Renal pelvis (tissue), 4 donors: Measurements from ENCODE around the gene CLMN. TPM values are rescaled to one million over a fixed set of nuclear protein-coding genes. Genes with fewer than 3 reads are reported as not detected.

Experiments used
- DNase-seq: peaks from one replicate; pipeline ENCODE4 v3.0.0-alpha.2; 2013
- polyA plus RNA-seq, 3 donors: library from polyadenylated mRNA; unstranded; fragments of 120-200 nt; gene quantifications; one replicate each; pipeline ENCODE4 v1.2.1, GENCODE V29; 2013; ENCODE audit not compliant: insufficient read length in 3 of 3

CLMN gene
- polyA plus RNA-seq, 3 donors: 18.2 to 41.5 (median 30.6) TPM

DNA sequence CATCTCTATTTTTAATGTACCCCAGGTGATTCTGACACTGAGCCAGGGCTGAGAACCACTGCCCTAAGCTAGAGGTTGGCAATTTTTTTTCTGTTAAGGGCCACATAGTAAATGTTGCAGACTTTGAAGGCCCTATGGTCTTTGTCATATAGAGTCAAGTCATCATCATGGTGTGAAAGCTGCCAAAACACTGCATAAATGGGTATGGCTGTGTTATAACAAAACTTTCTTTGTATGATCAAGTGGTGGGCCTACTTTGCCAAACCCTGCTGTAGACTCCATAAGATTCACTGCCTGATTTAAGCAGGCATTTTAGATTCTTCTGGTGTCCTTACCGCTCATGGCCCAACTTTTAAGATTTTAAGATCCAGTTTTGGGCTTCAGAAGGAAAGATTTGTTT, 76.8 kb downstream of the CLMN start:
- DNase-seq: no peak

DNA sequence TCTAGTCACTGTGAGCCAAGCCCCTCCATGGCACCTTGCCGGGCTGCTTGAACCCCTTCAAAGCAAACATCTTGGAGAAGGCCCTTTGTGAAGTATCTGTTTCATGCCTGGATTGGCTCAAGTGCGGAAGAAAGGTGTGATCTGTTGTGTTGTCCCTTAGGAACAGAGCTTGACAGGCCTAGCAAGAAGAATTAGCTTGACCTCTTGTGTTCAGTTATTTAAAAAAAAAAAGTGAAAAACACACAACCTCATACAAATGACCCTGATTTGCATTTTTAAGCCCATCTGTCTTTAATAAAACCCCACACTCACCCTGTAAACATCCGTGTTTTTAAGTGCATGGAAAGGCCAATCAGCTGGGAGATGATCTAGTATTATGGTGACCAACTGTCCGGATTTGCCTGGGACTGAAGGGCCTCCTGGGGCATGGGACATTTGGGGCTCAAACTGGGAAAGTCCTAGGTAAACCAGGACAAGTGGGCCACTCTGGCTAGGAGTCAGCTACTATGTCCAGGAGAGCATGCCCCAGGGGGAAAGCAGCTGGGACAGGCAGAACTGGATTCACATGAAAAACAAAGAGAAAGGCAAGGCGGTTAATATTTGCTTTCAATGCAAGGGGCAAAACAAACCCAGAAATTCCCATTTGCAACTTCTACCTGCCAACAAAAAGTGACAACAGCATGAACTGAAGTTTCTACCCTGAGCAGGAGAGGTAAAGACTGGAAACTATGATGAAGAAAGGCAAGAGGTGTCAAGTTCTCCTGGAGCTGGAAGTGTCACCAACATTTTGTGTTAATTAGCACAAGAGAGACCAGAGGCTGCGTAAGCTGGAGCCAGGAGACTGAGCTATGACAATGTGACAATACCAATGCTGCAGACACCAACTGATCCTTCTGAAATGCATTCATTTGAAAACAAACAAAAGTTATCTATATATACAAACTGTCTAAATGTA, 78.6 kb downstream of the CLMN start:
- no peak for DNase-seq

DNA sequence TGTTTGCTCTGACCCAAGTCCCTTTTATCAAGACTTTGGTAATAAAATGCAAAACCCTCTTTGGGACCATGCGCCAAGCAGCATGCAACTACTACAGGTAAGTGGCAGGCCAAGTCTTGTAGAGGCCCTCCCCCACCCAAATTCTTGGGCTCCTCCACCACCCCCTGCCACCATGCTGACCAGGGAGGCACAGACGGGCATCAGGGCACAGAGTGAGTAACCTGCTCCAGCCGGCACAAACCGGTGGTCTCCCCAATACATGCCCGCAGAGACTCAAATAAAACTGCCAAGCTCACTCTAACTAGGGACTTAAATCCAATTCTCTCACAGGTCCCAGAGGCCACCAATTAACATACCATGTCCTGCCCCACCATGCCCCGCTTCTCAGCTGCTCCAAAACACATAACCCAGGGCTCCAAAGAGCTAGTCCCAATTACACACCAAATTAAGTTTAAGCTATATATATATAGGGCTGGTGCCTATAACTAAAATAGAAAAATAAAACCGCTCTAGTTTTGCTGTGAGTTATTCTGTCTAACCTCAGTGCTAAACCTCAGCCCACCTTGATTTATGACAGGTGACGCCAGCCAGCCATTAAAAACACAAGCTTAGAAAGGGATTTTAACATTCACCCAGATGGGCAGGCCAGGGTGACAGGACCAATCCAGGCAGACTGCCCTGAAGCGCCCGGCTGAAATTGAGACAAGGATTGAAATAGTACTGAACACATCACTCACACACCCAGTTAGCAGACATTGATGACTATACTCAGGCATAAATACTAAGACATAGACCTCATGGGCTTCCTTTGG, 81.0 kb downstream of the CLMN start:
- no peak for DNase-seq

DNA sequence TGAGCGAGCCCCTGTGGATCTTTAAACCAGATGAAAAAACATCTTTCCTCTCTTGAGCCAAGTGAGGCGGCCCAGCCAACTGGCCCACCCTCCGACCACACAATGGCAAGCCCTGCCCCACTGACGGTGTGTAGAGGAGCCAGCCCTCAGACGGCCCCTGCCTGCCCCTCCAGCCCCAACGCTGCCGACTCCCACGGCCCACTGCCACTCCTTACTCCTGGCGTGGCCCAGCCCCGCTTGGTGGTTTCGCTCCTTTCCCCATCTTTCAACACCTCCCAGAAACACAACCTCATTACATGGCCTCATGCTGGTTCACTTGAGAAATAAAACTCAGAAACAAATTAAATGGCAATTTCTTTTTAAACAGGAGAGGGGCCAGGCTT, 81.8 kb downstream of the CLMN start:
- DNase-seq: no peak

DNA sequence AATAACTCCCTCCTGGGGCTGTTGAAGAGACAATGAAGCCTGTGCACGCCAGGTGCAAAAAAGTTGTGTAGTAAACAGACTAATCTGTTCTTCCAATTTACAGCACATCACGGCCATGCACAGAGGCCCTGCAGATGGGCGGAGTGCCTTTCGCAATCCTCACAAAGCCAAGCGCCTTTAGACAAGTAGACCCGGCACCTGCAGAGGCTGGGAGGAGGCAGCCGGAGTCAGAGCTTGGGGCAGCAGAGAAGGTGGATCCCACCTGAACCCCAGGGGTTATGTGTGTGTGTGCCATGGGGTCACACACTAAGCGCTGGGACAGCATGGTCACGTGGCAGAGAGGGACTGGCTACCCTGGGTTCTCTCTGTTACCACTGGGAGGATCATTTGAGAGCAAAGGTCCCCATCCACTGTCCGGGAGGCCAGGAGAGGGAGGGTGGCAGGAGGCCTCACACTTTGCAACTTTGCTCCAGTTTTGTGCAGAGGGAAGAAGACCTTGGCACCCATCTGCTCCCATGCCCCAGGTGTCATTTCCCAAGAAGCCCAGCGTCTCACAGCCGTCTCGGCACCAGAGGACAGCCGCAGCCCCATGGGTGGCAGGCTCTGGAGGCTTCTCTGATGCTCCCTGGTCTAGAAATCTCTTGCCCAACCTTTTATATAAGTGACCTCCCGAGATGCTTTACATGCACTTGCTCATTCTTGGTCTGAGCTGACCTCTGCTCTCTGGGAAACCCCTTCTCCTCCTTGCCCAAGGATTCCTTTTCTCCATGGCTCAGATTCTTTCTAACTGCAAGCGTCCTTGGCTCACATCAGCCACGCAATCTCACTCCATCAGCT, 82.4 kb downstream of the CLMN start:
- DNase-seq: no peak

DNA sequence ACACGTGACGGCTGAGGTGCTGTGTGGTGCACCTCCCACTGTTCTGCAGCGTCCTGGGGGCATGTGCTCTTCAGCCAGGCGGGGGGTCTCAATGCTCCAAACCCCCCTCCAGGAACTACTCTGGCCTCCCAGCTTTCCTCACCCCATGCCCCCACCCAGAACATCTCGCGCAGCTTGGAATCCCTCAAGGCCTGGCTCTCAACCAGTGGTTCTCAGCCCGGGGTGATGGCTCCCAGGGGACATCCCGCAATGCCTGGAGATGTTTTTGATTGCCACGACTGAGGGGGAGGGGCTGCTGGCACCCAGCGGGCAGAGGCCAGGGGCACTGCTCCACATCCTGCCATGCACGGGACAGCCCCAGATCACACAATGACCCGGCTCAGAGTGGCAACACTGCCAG, 83.5 kb downstream of the CLMN start:
- no peak for DNase-seq

DNA sequence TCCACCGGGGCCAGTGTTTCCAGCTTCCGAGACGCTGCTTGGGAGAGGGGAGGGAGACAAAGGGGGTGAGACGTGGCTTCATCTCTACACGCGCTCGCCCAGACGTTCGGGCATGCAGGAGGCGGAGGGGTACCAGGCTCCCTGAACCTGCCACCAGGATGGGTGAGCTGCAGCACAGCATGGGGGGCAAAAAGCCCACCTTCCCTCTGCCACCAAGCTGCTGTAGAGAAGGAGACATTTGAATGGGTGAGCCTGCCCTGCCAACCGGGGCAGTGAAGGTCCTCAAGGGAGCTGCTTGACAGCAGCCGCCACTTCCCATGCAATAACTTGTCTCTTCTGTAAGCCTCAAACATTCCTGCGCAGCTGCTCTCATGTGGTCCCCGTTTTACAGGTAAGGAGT, 83.9 kb downstream of the CLMN start:
- DNase-seq: no peak

DNA sequence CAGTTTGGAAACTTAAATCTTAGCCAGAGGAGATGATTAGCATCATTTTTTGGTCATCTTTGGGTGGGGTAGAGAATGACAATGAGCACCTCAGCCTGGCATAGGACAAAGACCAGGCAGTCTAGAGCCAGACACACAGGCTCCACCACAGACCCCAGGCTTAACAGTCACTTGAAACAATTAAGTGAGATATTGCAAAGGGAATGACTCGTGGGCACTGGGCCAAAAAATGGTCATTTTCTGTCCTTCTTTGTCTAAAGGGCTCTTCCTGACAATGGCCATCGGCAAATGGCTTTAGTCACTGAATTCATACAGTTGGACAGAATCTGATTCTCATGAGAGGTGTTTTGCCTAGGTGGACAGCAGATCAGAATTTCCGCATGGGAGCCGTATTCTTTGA, 84.4 kb downstream of the CLMN start:
- no peak for DNase-seq

DNA sequence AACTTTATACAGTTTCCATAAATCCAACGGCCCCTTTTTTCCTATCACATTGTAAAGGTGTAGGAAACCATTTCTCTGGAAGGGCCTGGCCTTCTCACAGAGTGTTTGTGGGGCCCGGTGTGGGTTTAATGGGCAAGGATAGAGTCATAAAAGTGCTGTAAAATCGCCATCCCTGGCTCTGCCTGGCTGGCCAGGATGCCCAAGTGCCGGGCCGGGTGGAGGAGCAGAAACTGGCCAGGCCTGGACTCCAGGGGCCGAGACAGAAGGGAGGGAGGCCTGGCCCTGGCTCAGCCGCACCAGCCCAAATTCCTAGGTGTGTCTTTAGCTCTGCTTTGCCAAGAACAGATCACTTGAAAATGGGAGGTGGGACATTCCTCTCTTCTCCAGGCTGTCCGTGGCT, 85.3 kb downstream of the CLMN start:
- no peak for DNase-seq

DNA sequence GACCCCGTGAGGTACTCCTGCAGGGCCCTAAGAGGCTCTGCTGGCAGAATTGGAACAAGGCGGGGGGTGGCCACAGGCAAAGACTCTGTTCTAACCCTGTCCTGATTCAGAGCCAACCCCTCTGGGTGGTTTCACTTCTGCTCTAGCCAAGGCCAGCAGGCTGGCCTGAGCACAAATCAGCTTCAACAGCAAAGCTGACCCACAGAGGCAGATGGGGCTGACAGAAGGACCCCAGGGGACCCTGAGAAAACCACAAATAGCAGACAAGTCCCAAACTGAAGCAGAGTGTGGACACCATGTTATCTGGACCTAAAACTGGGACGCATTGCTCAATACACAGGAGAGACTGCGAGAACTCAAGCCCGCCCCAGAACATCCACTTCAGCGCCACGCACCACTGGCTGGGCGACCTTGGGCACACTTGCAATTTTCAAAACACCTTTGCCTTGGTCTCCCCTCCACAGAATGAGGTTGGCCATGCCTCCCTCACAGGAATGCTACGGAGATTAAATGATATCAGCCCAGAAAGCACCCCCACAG, 85.9 kb downstream of the CLMN start:
- no peak for DNase-seq

DNA sequence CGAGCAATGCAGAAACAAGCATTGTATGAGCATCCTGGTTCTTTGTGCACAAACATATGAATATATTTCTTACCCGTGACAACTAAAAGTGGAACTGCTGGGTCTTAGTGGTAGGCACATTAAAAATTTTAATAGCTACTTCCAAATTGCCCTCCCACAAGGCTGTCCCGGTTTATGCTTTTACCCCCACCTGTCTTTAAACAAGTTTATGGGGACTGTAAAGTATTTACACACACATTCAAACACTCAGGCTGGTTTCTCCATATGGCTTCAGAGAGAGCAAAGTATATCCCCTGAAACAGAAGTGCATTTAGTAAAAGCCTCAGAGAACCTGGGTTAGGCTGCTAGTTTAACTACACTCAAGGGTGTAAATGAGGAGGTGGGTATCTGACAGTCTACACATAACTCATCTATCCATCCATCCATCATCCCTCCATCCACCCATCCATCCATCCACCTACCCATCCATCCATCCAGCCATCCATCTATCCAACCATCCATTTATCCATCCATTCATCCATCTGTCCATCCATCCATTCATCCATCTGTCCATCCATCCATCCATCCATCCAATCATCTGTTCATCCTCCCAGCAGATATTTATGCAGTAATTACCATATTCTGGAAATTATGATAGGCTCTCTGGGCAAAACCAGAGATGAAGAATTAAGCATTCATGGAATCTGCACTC, 86.7 kb downstream of the CLMN start:
- no peak for DNase-seq

DNA sequence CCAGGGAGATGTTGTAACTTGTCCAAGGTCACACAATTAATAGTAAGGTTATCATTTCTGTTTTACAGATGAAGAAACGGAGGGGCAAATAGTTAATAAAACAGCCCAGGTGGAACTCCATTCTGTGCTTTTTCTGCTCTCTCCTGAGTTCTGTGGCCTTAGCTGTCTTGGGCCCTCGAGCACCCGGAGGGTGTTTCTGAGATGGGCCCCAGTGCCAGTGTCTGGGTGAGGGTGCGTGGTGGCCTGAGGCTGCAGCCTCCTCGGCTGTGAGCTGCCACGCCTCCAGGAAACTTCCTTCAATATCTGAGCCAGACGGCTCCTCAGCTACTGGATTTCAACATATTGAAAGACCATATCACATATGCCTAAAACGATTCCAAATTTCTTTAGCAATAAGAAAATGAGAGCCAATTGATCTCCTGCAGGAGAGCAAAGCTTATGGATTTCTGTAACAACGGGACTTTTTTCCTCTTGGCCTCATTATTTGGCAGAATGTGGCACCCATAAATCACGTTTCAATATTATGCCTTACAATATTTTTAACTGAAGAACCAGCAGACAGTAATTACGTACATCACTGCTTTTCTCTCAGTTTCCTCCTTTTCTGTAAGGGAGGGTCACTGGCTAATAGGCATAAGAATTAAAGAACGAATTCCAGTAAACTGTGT, 87.6 kb downstream of the CLMN start:
- no peak for DNase-seq

DNA sequence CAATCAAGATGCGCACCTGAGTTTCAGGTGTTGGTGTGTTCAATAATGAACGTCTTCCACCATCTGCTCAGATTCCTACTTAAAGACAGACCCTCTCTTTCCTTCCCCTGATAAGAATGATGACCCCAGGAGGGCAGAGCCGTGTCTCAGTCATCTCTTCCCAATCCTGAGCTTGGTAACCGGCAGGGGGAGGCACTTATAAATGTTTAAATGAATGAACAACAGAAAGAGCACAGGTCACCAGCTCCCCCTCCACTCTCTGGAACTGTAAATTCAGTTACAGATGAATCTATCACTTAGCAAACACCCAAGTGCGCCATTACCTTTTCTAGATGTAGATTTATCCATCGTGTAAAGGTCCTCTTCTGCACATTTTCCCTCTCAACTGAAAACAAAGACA, 90.0 kb downstream of the CLMN start:
- DNase-seq: no peak

DNA sequence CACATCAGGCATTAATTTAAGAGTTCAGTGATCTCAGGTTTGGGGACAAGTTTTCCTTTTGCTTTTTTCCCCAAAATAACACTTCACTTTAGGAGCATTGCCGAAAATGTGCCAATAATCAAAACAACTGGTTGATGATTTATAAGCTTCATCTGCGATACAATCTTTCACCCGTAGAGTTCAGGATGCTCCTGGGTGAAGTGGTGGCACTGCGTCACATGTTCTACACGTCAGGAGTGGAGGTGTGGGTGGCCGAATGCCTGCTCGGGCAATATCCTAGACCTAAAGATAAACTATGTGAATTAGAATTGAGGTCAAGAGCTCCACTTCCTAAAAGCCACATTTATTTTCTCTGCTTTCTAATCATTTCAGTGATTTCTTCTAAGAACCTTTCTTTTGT, 91.5 kb downstream of the CLMN start:
- no peak for DNase-seq

DNA sequence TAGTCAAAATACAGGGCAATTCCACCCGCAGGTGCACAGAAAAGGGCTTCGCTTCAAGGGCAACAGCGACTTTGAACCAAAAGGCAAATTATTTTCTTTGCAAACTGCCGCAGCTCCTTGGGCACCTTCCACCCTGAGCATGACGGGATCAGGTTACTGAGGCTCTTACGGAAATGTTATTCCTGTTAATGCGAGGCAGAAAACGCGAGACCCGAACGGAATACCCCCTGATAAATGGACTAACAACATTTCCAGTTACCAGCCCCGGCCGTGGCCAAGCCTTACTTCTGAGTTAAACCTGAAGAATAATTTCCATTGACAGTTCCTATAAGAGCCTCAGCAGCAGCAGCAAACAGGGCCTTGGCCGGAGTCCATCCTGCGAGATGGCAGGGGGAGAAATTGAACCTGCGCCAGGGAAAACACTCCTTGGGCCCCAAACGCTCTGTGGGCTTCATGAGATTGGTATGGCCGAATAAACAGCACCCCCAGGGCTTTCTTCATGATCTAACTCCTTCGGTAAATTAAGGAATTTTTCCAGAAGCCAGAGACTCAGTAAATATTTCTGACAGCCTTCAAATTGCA, 92.3 kb downstream of the CLMN start:
- DNase-seq: peak; percentile 77

DNA sequence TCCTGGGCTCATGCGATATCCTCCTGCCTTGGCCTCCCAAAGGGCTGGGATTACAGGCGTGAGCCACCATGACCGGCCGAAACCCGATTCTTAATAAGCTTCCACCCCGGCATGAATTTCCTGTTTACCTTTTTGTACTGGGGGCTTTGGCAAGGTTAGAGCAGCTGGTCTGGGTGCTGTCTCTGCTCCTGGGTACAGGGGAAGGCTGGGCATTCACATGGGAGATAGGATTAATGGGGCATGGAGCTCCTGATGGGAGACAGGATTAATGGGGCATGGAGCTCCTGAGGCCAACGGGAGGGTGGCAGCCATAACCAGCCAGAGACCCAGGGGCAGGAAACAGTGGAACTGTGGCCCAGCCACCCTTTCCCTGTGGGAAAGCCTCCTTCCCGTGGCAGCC, 92.9 kb downstream of the CLMN start:
- peak; percentile 83 for DNase-seq

DNA sequence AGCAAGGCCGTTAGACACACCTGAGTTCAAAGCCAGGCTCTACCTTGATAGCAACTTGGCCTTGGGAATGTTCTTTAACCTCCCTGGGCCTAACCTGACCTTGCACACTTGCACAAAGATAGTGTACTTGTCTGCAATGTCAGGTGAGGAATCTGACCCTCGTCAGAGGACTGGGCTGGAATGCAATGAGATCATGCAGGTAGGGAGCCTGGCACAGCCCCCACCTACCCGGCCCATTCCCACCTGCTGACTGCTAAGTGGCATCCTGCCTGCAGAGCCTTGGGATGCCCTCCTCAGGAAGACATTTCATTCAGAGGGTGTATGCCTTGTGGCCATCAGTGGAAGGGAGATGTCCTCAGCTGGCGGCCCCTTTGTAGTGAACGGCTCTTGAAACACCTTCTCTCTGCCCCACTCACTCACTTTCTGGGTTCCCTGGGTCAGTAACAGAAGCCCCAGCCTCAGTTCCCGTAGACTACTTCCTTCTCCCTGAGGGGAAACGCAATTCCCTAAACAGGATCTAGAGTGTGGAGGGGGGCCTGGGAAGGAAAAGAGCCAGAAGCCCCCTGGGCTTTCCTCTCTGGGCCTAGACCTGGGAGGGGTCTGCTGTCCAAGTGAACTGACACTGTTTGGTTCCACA, 94.3 kb downstream of the CLMN start:
- DNase-seq: no peak

DNA sequence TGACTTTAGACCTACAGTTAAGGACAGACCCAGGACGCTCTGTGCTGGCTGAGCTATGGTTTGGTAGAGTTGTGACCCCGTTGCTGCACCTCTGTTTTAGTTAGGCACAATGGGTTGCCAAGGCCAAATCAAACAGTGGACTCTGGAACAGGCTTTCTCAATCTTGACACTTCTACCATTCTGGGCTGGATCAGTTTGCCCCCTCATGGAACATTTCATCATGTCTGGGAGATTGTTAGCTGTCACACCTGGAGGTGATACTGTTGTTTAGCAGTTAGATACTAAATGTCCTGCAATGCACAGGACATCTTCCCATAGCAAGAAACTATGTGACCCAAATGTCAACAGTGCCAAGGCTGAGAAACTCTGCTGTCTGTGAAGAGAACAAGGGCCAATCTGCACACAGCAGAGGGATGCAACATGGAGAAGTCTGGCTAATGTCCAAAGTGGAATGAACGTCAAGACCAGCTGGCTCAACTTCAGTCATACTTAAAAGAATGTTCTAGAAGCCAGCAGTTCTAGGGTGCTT, 96.8 kb downstream of the CLMN start:
- no peak for DNase-seq

DNA sequence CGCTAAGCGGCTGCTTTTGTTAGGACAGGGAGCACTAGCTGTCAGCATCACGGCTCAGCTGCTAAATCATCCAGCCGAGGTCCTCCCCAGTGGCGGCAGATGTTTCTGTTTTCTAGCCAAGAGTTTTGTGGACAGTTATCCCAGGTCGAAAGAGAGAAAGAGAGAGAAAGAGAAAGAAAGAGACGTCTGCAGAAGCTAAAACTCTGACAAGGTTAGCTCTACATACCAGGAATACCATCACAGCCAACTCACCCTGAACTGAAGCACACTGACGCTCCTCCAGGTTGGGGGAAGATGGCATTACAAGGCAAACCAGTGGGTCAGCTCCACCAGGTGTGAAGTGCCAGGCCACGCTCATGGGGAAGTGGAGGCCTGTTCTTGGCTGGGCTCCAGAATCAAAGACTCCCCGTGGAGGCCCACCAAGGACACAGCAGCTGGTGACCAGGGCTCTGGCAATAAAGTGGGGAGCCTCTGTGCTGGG, 97.5 kb downstream of the CLMN start:
- DNase-seq: no peak
